GM19023 (cell line): ENCODE results near the gene G3BP1.
"Not testable (repeated sequence)": the region's sequence is repeated elsewhere in the genome, so short reads cannot be mapped to it uniquely, and the experiment has no call there.

Source experiments
- ATAC-seq: cut with Tn5 transposase; IDR thresholded peaks from one replicate; pipeline ENCODE4 v1.9.1; 2021; ENCODE audit warnings: mild to moderate bottlenecking, moderate library complexity; ENCODE audit not compliant: unreplicated experiment

Gene G3BP1

GRCh38 chr5:151793358-151793757 lies 21.6 kb downstream of the G3BP1 start:
- no peak for ATAC-seq

DNA sequence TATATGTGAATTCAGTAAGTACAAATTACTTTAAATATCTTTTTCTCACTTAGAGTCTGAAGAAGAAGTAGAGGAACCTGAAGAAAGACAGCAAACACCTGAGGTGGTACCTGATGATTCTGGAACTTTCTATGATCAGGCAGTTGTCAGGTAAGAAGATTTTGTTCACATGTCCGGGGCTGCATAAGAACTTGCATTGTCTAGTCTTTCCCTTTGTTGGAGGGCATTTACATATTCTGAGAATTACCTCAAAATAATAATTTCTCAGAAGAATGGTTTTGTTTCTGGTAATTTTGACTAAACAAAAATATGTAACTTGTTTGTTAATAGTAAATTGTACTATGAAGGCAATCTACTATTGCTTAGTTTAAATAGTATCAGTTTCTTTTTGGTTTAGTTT lies 23.7 kb downstream of the G3BP1 start:
- ATAC-seq = no peak

GRCh38 chr5:151798674-151799073 lies 26.9 kb downstream of the G3BP1 start:
- no peak for ATAC-seq

GRCh38 chr5:151799407-151799806 lies 27.7 kb downstream of the G3BP1 start:
- no peak for ATAC-seq

GRCh38 chr5:151800532-151800931 lies 28.8 kb downstream of the G3BP1 start:
- ATAC-seq = no peak

GRCh38 chr5:151805414-151806223 lies 33.9 kb downstream of the G3BP1 start:
- ATAC-seq = no peak

GRCh38 chr5:151808451-151809169 lies 36.9 kb downstream of the G3BP1 start:
- no peak for ATAC-seq

- ATAC-seq = no peak
These were observed 38.7 kb downstream of the G3BP1 start for GRCh38 chr5:151810449-151810848.

- ATAC-seq = no peak
These were observed 39.1 kb downstream of the G3BP1 start for GRCh38 chr5:151810897-151811296.

DNA sequence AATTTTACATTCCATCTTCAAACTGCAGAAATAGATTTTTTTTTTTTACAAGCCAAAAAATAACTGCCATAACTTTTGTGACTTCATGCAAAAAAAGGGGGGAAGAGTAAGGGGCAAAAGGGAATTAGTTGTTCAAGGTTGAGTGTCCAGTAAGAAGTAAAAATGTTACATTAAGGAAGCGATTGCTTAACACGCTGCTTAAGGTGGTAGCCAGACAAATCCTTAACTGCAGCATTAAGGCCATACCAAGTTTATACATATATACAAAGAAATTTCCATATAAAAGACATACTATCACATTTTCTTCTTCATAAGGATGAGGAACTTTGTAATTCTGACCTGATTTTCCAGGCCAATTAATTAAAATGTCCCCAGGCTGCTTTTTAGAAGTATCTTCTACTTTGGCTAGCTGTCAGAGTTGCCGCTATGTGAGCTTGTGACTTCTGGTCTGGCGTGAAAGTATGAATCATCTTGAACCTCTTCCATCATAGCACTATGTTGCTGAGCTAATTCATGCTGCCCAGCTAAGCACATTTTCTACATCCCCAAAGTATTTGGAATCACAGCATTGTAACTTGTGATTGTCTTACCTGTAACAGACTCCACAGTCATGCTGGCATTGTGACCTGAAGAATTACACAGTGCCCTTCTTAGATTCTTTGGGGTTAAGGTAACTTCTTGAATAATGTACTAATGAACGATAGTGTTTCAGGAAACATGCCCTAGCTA lies 40.0 kb downstream of the G3BP1 start:
- ATAC-seq = no peak

- ATAC-seq = no peak
These were observed 41.1 kb downstream of the G3BP1 start for GRCh38 chr5:151812757-151813309.

DNA sequence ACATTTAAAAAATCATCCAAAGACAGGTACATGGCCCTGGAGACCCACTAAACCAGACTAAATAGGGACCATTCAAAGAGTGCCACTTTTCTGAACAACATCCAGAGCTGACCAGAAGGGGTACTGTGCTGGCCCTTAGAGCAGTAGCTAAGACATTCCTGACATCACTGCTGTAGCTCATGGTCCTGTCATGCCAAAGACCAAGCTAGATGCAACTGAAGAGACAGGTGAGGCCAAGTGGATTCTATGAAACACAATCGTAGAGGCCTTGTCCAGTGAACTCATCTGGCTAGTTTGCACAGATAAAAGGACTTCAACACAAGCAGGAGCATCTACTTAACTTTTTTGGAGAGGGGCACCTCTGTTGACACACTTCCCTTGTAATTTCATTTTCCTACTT lies 43.3 kb downstream of the G3BP1 start:
- ATAC-seq = no peak

- ATAC-seq = no peak
These were observed 48.1 kb downstream of the G3BP1 start for GRCh38 chr5:151819830-151820229.

DNA sequence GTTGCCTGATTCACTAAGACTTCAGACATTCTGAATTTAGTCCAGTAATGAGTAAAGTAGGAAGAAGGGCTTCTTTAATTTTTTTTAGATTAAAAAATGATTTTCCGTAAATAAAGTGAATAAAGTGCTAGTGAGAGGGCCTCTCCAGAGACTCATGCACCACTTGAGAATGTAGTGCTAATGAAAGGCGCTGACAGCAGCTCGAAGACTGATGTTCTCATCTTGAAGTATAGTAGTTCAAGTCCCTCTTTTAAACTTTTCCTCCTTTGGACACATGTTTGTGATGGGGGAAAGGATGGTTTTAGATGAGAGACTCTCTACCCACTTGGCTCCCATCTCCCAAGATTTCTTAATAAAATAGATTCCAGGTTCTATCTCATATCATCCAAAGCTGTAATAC lies 48.5 kb downstream of the G3BP1 start:
- ATAC-seq = no peak

DNA sequence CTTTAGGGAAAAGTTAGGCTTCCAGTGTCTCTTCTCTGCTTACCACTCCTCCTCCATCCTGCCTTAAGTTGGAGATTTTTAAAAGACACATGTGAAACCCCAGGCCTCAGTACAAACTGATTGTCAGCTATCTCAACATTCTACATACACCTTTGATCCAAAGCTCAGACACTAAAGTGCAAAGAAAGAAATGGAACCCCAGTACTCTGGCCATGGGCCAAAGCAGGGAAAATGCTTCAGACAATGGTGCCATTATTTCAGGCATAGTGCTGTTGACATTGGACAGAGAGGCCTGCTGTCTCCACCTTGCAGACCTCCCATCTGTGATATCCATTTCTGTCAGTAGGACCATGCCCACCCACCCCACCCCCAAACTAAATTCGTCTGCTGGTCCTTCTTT lies 49.1 kb downstream of the G3BP1 start:
- no peak for ATAC-seq

- ATAC-seq = no peak
These were observed 50.4 kb downstream of the G3BP1 start for GRCh38 chr5:151822141-151822540.

- no peak for ATAC-seq
These were observed 53.7 kb downstream of the G3BP1 start for GRCh38 chr5:151825445-151825844.

- ATAC-seq = no peak
These were observed 57.6 kb downstream of the G3BP1 start for GRCh38 chr5:151829370-151829769.

DNA sequence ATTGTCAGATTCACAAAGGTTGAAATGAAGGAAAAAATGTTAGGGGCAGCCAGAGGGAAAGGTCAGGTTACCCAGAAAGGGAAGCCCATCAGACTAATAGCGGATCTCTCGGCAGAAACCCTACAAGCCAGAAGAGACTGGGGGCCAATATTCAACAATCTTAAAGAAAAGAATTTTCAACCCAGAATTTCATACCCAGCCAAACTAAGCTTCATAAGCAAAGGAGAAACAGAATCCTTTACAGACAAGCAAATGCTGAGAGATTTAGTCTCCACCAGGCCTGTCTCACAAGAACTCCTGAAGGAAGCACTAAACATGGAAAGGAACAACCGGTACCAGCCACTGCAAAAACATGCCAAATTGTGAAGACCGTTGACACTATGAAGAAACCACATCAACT lies 61.1 kb downstream of the G3BP1 start:
- ATAC-seq = not testable (repeated sequence)

DNA sequence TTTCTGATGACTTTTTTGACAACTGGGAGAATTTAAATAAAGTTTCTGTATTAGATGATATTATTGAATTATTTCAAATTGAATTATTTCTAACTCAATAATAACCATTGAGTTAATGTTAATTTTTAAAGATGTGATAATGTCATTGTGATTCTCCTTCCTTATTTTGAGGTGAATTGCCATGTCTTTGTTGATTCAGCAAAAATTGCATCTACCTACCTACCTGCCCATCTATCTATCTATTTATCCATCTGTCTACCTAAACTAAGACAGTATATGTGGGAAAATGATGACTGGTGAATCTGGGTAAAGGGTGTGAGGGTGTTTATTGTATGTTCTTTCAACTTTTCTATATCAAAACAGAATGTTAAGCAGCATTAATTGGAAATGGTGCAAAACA lies 75.0 kb downstream of the G3BP1 start:
- ATAC-seq = no peak

GRCh38 chr5:151847871-151848270 lies 76.1 kb downstream of the G3BP1 start:
- ATAC-seq = no peak
